Left ventricle myocardium inferior (tissue), 1 donor: Measurements from ENCODE around the gene SLC4A1AP. TPM values are rescaled to one million over a fixed set of nuclear protein-coding genes. Genes with fewer than 3 reads are reported as not detected.
"Not testable (repeated sequence)": the region's sequence is repeated elsewhere in the genome, so short reads cannot be mapped to it uniquely, and the experiment has no call there.

Experiments used
- DNase-seq: peaks from one replicate; pipeline ENCODE4 v3.0.0-alpha.2; 2020
- H3K27ac ChIP-seq: fragments of 200-600 bp; replicated peaks from 2 replicates; pipeline ENCODE4 v1.8.0; 2021
- H3K27me3 ChIP-seq: fragments of 200-600 bp; 2 replicates; pipeline ENCODE4 v1.8.0; 2021; ENCODE audit warnings: low read depth
- H3K36me3 ChIP-seq: fragments of 200-600 bp; 2 replicates; pipeline ENCODE4 v1.8.0; 2021
- H3K4me1 ChIP-seq: fragments of 200-600 bp; 2 replicates; pipeline ENCODE4 v1.8.0; 2021
- H3K4me3 ChIP-seq: fragments of 200-600 bp; 2 replicates; pipeline ENCODE4 v1.8.0; 2021; ENCODE audit warnings: mild to moderate bottlenecking, moderate library complexity
- H3K9me3 ChIP-seq: fragments of 200-600 bp; replicated peaks from 2 replicates; pipeline ENCODE4 v1.8.0; 2021
- intact Hi-C: fragments of 100-400 bp; cut with micrococcal nuclease; formaldehyde crosslinking; loops from one replicate; pipeline ENCODE4 v1.11.0; 2022
- total RNA-seq: library from RNA; stranded (reverse); fragmentation: NEBNext Ultra II Directional; extraction: Animal tissue kit (Norgen Biotek cat#: 25700); gene quantifications from one replicate; pipeline ENCODE4 v1.2.1, GENCODE V29; 2021
- TF ChIP-seq, protein P1 (sequence below): fragments of 200-600 bp; IDR thresholded peaks from 2 replicates; pipeline ENCODE4 v1.8.0; 2021; ENCODE audit warnings: antibody characterized with exemption, mild to moderate bottlenecking, borderline replicate concordance
- donor health status: DM: no; HTN: yes; CAD: no; lungs with severe emphysema.

Gene SLC4A1AP
- total RNA-seq, 1 donor from 2014 or later, result 21.3 TPM

- Histone ChIP-seq H3K4me3 (no peak overlapping the region), H3K27me3 (no peaks in the 10 kb centered on the region), H3K27ac (no peak overlapping the region), H3K9me3 (no peaks in the 10 kb centered on the region), H3K36me3 (peaks cover 77% of the 10 kb centered on the region), H3K4me1 (peaks cover 8% of the 10 kb centered on the region)
- intact Hi-C loops, result no loop called here
- peak; percentile 39 for DNase-seq
- TF ChIP-seq, protein P1, sequence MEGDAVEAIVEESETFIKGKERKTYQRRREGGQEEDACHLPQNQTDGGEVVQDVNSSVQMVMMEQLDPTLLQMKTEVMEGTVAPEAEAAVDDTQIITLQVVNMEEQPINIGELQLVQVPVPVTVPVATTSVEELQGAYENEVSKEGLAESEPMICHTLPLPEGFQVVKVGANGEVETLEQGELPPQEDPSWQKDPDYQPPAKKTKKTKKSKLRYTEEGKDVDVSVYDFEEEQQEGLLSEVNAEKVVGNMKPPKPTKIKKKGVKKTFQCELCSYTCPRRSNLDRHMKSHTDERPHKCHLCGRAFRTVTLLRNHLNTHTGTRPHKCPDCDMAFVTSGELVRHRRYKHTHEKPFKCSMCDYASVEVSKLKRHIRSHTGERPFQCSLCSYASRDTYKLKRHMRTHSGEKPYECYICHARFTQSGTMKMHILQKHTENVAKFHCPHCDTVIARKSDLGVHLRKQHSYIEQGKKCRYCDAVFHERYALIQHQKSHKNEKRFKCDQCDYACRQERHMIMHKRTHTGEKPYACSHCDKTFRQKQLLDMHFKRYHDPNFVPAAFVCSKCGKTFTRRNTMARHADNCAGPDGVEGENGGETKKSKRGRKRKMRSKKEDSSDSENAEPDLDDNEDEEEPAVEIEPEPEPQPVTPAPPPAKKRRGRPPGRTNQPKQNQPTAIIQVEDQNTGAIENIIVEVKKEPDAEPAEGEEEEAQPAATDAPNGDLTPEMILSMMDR, result peak; percentile 96
Measured at GRCh38 chr2:27683390-27684071, 19.8 kb downstream of the SLC4A1AP start.

- H3K27ac ChIP-seq, intact Hi-C loops: not testable (repeated sequence)
- peaks cover 77% of the 10 kb centered on the region for H3K36me3 ChIP-seq
Measured at GRCh38 chr2:27685006-27685405, 21.3 kb downstream of the SLC4A1AP start.

DNA sequence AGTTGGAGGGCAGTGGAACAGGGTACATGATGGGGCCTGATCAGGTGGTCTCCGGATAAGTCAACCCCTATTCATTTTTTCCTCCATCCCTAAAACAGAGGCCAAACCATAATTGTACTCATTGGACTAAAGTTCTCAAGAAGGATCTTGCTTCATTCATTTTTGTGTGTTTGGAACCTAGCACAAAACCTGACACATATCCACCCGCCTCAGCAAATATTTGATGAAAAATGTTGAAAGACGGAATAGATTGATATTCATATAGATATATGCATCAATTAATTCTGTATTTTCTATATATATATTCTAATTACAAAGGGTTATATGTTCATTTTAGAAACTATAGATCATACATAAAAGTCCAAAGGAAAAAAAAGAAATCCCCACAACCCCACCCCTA, 21.9 kb downstream of the SLC4A1AP start:
- H3K4me1 ChIP-seq, result peaks cover 8% of the 10 kb centered on the region
- H3K9me3 ChIP-seq, result no peaks in the 10 kb centered on the region
- no peak for DNase-seq
- H3K36me3 ChIP-seq, result peaks cover 79% of the 10 kb centered on the region
- H3K4me3 ChIP-seq, result no peak overlapping the region
- H3K27me3 ChIP-seq, result no peaks in the 10 kb centered on the region
- TF ChIP-seq, protein P1, result no peak
- intact Hi-C loops, result no loop called here
- H3K27ac ChIP-seq, result no peak overlapping the region

More at GRCh38 chr2:27685006-27685405, 21.3 kb downstream of the SLC4A1AP start:
- not testable (repeated sequence) for DNase-seq, H3K27me3 ChIP-seq, H3K4me3 ChIP-seq, H3K9me3 ChIP-seq, H3K4me1 ChIP-seq

DNA sequence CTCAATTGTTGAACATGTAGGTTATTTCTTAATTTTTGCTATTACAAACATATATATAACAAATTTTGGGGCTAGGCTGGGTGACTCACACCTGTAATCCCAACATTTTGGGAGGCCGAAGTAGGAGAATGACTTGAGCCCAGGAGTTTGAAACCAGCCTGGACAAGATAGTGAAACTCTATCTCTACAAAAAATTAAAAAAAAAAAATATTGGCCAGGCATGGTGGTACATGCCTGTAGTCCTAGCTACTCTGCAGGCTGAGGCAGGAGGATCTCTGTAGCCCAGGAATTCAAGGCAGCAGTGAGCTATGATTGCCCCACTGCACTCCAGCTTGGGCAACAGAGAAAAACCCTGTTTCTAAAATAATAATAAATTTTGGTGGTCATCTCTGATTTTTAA, 23.5 kb downstream of the SLC4A1AP start:
- no peak for DNase-seq
- Histone ChIP-seq H3K27me3 (no peaks in the 10 kb centered on the region), H3K36me3 (peaks cover 90% of the 10 kb centered on the region), H3K4me1 (peaks cover 8% of the 10 kb centered on the region), H3K4me3 (no peak overlapping the region), H3K27ac (no peak overlapping the region), H3K9me3 (no peaks in the 10 kb centered on the region)
- intact Hi-C loops, result no loop called here
- TF ChIP-seq, protein P1, result no peak

- intact Hi-C loops, result no loop called here
- no peak overlapping the region for H3K4me3 ChIP-seq
- no peaks in the 10 kb centered on the region for H3K27me3 ChIP-seq
- TF ChIP-seq, protein P1, result no peak
- H3K36me3 ChIP-seq, result peaks cover 95% of the 10 kb centered on the region
- H3K27ac ChIP-seq, result no peak overlapping the region
- no peak for DNase-seq
- H3K4me1 ChIP-seq, result no peaks in the 10 kb centered on the region
- H3K9me3 ChIP-seq, result no peaks in the 10 kb centered on the region
Measured at GRCh38 chr2:27689424-27689823, 25.7 kb downstream of the SLC4A1AP start.

GRCh38 chr2:27690052-27690451, 26.4 kb downstream of the SLC4A1AP start:
- Histone ChIP-seq H3K9me3 (no peaks in the 10 kb centered on the region), H3K27me3 (no peaks in the 10 kb centered on the region), H3K4me1 (no peaks in the 10 kb centered on the region), H3K4me3 (no peak overlapping the region), H3K36me3 (peaks cover 97% of the 10 kb centered on the region), H3K27ac (no peak overlapping the region)
- TF ChIP-seq, protein P1, result no peak
- DNase-seq, result no peak
- intact Hi-C loops, result no loop called here
